ENCODE data around the gene KCNJ15.

- TF ChIP-seq, protein P1, sequence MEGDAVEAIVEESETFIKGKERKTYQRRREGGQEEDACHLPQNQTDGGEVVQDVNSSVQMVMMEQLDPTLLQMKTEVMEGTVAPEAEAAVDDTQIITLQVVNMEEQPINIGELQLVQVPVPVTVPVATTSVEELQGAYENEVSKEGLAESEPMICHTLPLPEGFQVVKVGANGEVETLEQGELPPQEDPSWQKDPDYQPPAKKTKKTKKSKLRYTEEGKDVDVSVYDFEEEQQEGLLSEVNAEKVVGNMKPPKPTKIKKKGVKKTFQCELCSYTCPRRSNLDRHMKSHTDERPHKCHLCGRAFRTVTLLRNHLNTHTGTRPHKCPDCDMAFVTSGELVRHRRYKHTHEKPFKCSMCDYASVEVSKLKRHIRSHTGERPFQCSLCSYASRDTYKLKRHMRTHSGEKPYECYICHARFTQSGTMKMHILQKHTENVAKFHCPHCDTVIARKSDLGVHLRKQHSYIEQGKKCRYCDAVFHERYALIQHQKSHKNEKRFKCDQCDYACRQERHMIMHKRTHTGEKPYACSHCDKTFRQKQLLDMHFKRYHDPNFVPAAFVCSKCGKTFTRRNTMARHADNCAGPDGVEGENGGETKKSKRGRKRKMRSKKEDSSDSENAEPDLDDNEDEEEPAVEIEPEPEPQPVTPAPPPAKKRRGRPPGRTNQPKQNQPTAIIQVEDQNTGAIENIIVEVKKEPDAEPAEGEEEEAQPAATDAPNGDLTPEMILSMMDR (conservative IDR thresholded peaks at IDR 0.05 in 1 of 2, IDR thresholded peaks at IDR 0.05 in 1 of 2; ENCODE audit: low read depth in 1 of 2, low read length in 2 of 2): no peak
- no peak for TF ChIP-seq EZH2 (IDR thresholded peaks at IDR 0.05; ENCODE audit: low read length, missing control alignments)
Observed at GRCh38 chr21:38326429-38326828, 69.6 kb downstream of the KCNJ15 start.
